GM18867 (cell line): ENCODE measurements around the gene ARHGAP21.
"Not testable (repeated sequence)": the region's sequence is repeated elsewhere in the genome, so short reads cannot be mapped to it uniquely, and the experiment has no call there.

Experiments used
- ATAC-seq: cut with Tn5 transposase; IDR thresholded peaks from one replicate; pipeline ENCODE4 v1.9.1; 2021; ENCODE audit warnings: mild to moderate bottlenecking, moderate library complexity; ENCODE audit not compliant: unreplicated experiment

Gene ARHGAP21

GRCh38 chr10:24643679-24644209 is 79.9 kb downstream of the ARHGAP21 start:
- ATAC-seq = no peak

DNA sequence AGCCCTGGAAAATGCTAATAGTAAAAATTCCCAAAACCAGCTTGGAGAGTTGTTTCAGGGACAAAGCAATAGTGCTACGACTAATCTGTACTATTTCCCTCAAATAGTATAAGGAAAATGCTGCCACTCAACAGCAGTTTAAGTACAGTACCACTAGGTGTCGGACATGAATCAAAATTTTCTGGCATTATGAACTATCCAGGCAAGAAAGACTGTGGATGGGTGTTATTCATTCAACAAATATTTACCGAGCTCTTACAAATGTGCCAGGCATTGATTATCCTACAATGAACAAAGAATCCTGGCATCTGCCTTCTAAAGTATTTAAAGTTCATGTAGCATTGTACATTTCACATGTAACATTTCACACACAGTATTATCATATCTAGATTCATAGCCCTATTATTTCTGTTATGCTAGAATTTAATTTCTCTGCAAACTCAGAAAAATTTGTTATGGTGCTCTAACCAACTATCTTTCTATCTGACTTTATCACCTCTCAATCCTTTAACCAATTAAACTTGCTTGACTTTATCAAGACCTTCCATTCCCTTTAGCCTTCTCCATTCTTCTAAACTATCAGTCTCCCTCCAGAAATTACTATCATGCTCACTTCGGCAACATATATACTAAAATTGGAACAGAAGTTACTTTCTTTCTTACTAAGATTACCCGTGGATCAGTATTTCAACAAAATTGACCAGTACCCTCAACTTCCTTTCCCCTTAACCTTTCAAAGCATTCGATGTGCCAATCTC is 80.6 kb downstream of the ARHGAP21 start:
- peak; percentile 87 for ATAC-seq

- ATAC-seq = no peak
Measured at GRCh38 chr10:24639124-24639523, 84.6 kb downstream of the ARHGAP21 start.

DNA sequence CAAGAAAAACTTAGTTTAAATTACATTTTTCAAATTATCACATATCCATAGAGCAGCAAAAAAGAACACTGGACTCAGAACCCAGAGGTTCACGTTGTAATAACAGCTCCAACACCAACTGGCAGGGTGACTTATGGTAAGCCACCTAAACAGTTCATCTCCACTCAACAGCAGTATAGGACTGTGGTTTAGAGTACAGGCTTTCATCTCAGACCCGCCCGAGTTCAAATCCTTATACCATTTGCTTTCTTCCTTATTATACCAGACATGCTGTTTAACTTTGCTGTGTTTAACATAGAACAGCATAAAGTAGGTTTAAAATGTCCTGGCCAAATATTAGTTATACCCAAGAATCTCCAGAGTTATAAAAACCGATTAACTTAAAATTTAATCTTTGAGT is 97.9 kb downstream of the ARHGAP21 start:
- no peak for ATAC-seq

DNA sequence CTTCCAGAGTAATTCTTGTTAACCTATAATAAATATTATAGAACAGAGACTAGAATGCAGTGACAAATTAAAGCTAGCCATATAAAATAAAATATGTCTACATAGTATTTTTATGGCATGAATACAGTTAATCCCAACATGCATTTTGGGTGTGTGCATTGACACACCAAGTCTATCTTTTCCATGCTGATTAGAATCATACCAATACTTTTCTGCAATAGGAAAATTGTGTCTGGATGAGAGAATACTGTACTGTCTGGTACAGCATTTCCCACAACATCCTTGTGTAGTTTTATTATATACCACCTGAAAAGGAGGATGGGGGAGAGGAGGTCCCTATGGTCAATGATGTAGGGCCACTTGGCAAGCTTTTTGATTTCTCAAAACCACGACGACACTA is 100.3 kb downstream of the ARHGAP21 start:
- ATAC-seq = no peak

DNA sequence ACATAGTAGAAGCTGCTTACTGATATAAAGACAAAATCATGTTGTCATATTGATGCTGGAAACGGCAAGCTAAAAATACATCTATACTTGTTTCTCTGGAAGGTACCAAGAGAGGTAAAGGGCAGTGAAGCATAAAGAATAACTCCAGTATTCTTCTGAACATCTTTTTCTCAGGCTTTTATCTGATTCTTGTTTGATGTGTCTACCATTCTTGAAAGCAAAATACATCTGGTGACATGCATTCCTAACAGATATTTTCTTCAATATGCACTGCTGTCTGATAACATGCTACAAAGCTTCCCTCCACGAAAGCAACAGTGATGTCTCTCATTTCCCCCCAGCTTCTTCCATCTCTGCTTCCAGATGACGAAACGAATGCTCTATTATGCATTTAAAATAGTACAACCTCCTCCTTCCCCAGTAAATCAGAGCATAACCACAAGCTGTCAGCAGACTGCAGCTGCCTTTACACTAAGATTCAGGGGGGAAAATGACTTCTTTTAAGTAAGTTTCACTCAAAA is 100.8 kb downstream of the ARHGAP21 start:
- ATAC-seq = no peak

DNA sequence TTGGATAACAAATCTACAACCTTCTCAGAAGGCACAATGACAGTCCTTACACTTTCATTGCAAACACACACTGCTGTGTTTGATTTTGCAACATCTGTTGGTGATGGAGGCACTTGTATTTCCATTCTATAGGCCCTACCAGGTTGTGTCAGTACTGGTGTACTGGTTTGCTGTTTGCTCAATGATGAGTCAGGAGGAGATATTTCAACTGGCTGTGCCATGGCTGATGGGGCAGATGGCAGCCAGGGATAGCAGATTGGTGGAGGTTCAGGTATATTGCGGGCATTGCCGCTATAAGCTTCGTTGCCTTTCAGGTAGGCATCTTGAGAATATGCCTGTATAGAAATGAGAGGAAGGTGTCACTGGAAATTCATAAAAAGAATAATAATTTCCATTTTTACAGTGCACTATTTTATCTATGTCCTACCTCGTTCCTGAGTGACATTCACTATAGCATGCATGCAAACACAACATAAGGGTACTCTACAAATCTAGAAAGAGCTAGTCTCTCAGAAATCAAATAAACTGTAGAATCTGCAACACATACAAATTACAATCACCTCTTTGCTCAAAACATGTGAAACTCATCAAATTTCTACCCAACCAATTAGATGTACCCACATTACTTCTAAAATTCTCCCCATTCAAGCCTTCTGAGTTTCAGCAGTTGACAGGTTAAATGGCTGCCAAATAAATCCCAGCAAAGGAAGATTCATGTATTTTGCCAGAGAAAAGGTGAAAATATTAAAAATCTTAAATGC is 102.5 kb downstream of the ARHGAP21 start:
- not testable (repeated sequence) for ATAC-seq

DNA sequence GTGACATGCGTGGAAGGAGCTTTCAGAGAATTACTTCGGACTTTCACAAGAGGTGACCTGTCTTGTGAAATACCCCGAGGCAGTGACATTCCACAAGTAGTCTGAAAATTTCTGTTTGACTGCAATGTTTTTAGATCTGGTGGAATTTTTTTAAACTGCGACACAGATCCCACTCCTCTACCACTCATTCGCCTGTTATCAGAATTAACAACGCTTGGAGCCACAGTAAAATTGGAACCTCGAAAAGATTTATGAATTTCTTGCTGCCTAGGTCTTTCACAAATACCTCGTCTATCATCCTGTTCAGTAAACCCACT is 103.7 kb downstream of the ARHGAP21 start:
- not testable (repeated sequence) for ATAC-seq

- ATAC-seq = not testable (repeated sequence)
Measured at GRCh38 chr10:24619291-24619993, 104.2 kb downstream of the ARHGAP21 start.

GRCh38 chr10:24618401-24618800 is 105.3 kb downstream of the ARHGAP21 start:
- no peak for ATAC-seq

DNA sequence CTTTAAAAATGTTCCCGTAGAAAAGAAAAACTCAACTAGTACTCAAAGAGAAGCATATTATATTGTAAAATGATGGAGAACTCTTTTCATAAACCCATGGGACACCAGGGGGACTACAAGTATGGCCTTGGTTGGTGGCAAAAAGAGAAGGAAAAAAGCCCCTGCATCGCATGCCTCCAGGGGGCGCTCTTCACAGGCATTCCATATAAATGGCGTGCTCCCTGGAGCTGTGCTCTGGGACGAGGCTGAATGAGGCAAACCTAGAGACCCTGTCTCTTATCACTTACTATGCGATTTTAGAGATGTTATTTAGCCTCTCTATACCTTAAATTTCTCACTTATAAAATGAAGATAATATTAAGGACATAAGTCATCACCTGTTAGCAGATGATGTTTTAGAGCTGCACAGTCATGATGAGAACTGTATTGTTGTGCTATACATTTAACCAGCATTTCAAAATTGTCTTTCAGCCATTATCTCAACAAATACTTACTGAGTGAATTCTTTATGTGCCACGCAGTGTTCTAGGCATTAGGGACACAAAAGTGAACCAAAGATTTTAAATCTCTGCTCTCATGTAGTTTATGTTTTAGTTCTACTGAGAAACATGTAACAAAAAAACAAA is 105.8 kb downstream of the ARHGAP21 start:
- ATAC-seq = peak; percentile 67

DNA sequence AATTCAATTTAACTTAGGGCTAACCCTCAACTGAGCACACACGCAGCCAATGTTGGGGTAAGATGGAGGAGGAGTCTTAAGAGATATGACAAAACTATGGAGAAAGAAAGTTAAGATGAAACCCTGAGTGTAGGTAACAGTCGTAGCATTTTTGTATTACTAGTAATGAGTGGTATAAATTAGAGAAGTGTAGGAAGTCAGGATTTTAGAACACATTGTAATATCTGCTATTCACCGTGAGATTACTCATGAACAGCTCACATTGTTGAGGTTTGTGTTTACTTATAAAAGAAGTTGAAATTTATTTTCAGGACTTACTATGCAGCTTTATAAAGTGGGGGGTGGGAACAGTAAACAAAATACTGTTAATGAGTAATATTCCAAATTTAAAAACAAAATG is 107.2 kb downstream of the ARHGAP21 start:
- no peak for ATAC-seq

DNA sequence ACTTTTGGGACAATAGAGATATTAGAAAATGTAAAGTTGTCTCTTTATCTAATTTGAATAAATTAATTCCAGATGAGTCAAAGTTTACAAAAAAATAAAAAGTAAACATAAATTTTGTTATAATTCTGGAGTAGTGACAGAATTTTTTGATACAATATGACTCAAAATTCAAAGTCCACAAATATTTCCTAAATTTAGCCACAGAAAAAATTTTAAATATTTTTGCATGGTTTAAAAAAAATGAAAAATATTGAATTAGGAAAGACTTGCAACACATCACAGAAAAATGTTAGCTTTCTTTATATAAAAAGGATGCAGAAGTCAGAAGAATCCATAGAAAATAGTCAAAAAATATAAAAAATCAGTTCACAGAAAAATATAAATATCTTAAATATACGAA is 117.7 kb downstream of the ARHGAP21 start:
- no peak for ATAC-seq

DNA sequence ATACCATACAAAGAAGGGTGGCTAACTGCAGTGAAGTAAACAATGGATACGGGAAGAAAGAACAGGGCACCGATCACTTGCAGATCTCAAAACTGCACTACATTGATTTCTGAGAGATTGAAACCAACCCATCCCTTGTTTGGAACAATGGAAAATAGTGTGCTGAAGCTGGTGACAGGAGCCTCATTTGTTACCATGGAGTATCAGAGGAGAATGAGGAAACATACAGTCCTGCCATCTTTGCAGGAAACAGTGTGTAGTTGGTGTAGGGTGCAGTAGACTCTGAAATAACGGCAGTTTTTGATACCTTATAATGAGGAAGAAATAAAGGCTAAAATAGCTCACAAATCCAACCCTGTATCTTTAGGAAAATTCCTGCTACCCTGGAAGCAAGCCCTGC is 118.5 kb downstream of the ARHGAP21 start:
- ATAC-seq = no peak

DNA sequence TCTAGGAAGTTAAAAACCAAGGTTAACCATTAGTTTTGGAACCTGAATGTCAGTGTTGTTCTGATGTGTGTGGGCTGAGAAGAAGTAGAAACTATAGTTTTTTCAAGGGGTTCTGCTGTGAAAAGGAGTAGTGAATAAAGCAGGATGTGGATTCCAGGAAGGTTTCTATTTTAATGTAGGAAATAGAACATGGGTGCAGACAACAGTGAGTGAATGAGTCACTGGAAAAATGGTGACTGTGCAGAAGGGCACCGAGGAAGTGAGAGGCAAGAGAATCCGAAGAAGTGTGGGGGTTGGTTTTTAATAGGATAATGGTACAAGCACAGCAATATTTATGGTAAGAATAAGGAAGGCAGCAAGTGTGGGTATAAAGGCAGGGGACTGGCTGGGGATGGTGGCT is 120.4 kb downstream of the ARHGAP21 start:
- no peak for ATAC-seq

DNA sequence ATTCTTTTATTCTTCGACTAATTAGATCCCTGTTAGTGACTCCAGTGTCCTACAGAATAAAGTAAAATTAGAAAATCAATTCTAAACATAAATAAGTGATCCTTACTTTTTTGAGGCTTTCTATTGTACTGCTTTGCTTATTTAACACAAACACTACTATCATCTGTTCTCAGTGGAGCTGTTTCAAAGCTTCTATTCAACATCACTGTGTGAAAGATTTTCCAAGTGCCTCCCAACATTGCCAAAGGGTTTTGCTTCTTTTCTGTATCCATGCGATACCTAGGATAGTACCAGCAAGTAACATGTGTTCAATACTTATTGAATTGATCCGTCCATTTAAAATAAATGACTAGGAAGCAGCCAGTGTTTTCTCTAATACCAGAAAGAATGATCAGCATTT is 125.7 kb downstream of the ARHGAP21 start:
- ATAC-seq = no peak

DNA sequence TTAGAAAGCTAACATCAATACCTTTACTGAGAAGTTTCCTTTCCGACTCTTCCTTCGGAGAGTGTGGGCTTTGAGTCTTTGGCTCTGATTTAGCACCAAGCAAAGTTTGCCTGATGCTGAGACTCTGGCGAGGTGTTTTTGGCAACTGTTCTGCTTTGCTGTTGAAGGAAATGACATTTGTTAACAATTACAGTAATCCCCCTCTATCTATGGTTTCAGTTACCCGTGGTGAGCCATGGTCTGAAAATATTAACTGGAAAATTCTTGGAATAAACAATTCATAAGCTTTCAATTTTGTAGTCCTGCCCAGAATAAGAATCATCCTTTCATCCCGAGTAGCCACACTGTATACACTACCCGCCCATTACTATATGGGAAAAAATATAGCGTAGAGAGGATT is 126.3 kb downstream of the ARHGAP21 start:
- ATAC-seq = no peak

DNA sequence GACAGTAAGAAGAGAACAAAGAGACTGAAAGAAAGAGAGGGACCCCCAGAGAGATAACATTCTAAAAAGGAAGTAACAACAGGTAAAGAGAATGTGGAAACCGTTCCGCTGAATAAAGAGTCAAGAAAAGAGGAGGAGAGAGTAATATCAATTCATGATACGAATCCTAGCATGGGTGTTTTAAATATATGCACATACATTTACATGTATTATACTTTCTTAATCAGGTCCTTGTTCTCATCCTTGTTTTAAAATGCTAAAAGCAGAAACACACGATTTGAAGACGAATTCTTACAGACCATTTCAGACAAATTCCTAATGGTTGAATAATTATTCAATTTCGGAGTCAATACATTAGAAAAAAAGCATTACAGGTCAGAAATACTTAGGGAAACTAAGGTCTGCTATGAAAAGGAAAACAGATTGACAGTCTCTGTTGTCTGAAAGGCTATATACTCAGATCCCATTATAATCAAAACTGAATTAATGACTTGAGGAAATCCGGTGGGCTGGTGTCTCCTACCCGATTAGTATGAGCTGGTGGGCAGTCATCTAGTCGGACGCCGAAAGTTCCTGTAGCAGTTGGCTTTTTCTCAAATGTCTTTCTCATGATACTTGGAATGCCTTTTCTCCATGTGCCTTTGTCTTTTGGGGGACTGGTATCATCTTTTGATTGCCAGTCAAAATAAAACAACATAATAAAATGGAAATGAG is 127.3 kb downstream of the ARHGAP21 start:
- ATAC-seq = no peak

- no peak for ATAC-seq
Measured at GRCh38 chr10:24590697-24591457, 132.8 kb downstream of the ARHGAP21 start.

DNA sequence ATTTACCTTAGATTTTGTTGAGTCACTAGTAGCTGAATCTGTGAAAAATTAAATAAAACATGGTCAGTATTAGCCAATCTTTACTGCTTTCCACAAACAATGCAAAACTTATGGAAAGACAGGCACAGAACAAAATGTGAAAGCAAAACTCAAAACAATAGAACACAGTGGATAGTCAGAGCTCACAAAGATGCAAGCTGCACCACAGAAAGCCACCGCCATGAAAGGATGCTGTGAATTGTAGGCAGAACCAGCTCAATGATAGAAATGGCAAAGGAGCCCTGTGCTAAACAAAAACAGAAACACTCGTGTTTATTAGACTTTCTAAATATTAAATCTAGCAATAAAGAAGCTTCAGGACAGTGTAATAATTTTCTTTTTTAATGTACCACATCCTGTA is 134.4 kb downstream of the ARHGAP21 start:
- ATAC-seq = no peak
